BJ (cell line): Measurements from ENCODE around the gene PRKCE. TPM values are rescaled to one million over a fixed set of nuclear protein-coding genes. Genes with fewer than 3 reads are reported as not detected.

Experiments
- CTCF ChIA-PET: fragments of 350-600 bp; formaldehyde crosslinking; extraction: SDS; loops from one replicate; lab custom pipeline; 2021; ENCODE audit warnings: antibody characterized with exemption, inconsistent platforms; lab: Yijun Ruan, JAX
- POLR2A ChIA-PET: fragments of 300-600 bp; sonication (Branson Sonifier 250); formaldehyde crosslinking; extraction: SDS; loops from one replicate; lab custom pipeline; 2021; ENCODE audit warnings: antibody characterized with exemption; lab: Charles Lee
- DNase-seq: peaks from one replicate; pipeline ENCODE4 v3.0.0-alpha.2; 2011; ENCODE audit warnings: low read depth
- H3K27me3 ChIP-seq: 2 replicates; pipeline ENCODE4 v1.6.0; 2011; ENCODE audit warnings: low read length; ENCODE audit not compliant: control insufficient read depth, insufficient read depth
- H3K36me3 ChIP-seq: 2 replicates; pipeline ENCODE4 v1.5.1; 2011; ENCODE audit warnings: low read length; ENCODE audit not compliant: control insufficient read depth, insufficient read depth
- H3K4me3 ChIP-seq: 2 replicates; pipeline ENCODE4 v1.5.1; 2011; ENCODE audit warnings: low read depth, mild to moderate bottlenecking, control low read depth, low read length
- polyA plus RNA-seq: library from polyadenylated mRNA; depleted of rRNA; stranded (reverse); fragments of >200 nt; gene quantifications from 2 replicates; pipeline ENCODE4 v1.2.3, GENCODE V29; 2011
- TF ChIP-seq, protein P1 (sequence below): IDR thresholded peaks from 2 replicates; pipeline ENCODE4 v1.5.1; 2011; ENCODE audit warnings: low read depth, mild to moderate bottlenecking, control low read depth, inconsistent platforms, low read length, moderate library complexity; ENCODE audit not compliant: insufficient read depth

Gene PRKCE
- polyA plus RNA-seq, 1 experiment: 19.7 TPM

DNA sequence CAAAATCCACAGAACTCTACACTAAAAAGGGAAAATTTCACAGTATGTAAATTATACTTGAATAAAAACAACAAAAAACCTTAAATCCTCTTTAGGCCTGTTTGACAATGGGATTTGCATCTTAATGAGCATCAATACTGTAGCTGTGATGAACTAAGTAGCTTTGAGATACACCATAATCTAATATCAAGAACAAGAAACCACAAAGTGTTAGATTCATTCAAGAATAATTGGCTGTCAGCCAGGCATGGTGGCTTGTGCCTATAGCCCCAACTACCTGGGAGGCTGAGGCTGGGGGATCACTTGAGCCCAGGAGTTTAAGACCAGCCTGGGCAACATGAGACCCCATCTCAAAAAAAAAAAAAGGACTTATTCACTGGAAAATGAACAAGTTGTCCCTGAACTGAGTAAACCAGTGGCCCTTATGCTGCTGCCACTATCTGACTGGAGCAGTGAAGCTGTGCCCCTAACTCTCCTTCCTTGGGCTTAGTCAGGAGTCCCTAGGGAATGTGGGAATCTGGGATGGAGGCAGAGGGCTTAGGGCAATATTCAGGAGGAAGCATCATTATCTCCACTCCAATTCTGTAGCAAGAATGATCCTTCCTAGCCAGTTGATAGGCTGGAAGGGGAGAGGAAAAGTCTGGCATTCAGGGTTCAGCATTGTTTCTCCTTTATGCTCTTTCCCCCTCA, 88.5 kb downstream of the PRKCE start:
- Histone ChIP-seq H3K4me3 (no peak overlapping the region), H3K36me3 (no peaks in the 10 kb centered on the region; the same call in 1 of the 2 replicates), H3K27me3 (no peaks in the 10 kb centered on the region)
- POLR2A ChIA-PET: no interaction called here
- TF ChIP-seq, protein P1, sequence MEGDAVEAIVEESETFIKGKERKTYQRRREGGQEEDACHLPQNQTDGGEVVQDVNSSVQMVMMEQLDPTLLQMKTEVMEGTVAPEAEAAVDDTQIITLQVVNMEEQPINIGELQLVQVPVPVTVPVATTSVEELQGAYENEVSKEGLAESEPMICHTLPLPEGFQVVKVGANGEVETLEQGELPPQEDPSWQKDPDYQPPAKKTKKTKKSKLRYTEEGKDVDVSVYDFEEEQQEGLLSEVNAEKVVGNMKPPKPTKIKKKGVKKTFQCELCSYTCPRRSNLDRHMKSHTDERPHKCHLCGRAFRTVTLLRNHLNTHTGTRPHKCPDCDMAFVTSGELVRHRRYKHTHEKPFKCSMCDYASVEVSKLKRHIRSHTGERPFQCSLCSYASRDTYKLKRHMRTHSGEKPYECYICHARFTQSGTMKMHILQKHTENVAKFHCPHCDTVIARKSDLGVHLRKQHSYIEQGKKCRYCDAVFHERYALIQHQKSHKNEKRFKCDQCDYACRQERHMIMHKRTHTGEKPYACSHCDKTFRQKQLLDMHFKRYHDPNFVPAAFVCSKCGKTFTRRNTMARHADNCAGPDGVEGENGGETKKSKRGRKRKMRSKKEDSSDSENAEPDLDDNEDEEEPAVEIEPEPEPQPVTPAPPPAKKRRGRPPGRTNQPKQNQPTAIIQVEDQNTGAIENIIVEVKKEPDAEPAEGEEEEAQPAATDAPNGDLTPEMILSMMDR: no peak
- DNase-seq: no peak
- CTCF ChIA-PET: interaction anchor here (1.2 kb wide), 1 partner anchor 16 kb away, joined by 4 read pairs; no protein-coding TSS in a partner anchor

DNA sequence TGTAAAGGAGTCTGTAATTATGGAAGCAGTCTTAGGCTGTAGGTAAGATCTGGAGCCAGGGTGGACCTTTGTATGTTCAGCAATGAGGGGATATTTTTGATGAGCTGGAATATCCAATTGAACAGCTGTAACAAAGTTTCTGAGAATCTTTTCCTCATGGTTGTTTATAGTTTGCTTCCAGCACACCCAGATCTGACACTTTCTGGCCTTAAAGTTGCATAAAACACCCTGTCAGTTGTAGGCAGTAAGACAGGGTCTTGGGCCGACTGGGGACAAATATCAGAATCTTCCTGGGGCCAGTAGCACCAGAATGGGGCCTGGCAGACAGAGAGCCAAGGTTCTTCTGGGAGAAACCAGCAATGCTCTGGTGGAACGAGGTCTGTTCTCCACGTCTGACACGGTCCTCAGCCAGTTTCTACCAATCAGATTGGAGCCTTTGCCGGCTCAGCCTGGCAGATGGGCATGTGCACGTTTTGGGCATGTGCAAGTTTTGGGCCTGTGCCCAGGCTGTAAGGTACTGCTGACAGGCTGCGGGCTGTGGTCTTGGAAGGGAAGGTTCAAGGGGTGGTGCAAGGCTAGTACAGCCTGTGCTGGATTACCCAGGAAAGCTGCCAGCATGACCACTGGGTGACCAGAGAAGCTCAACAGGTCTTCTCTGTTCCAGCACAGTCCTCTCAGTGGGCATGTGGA, 89.8 kb downstream of the PRKCE start:
- ChIA-PET POLR2A (no interaction called here), CTCF (interaction anchor here (0.9 to 1.4 kb wide), 3 partner anchors 9 to 97 kb away, joined by 3 read pairs; no protein-coding TSS in a partner anchor)
- H3K27me3 ChIP-seq: no peaks in the 10 kb centered on the region
- no peak for DNase-seq
- TF ChIP-seq, protein P1: no peak
- no peak overlapping the region for H3K4me3 ChIP-seq
- no peaks in the 10 kb centered on the region; the same call in 1 of the 2 replicates for H3K36me3 ChIP-seq

- H3K4me3 ChIP-seq: no peak overlapping the region
- H3K27me3 ChIP-seq: no peaks in the 10 kb centered on the region
- H3K36me3 ChIP-seq: no peaks in the 10 kb centered on the region
- no peak for DNase-seq
- ChIA-PET CTCF (interaction anchor here (0.7 to 1.1 kb wide), 2 partner anchors 9 to 158 kb away, joined by 3 read pairs; no protein-coding TSS in a partner anchor), POLR2A (interaction anchor here (0.7 kb wide), 1 partner anchor 40 kb away, joined by 6 read pairs; no protein-coding TSS in a partner anchor)
- TF ChIP-seq, protein P1: no peak
Measured at GRCh38 chr2:45743531-45744396, 92.3 kb downstream of the PRKCE start.

DNA sequence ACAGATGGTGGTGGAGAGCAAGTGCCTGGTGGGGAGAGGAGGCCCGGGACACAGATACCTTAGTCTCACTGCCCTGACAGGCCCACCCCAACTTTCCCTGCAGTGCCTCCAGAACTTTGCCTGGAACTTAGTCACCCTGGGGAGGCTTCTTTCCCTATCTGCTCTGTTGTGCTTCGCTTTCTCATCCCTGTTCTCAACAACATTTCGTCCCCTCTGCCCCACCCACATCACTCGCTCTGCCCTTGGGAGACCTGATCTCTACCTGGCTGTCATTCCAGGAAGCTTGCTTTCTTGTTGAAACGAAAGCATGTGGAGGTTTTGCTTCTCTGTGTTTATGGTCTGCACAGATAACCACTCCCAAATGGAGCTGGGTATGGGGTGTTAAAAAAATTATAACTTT, 93.8 kb downstream of the PRKCE start:
- TF ChIP-seq, protein P1: no peak
- DNase-seq: no peak
- no peaks in the 10 kb centered on the region for H3K36me3 ChIP-seq
- ChIA-PET CTCF (interaction anchor here (1.1 kb wide), 1 partner anchor 42 kb away, joined by 4 read pairs; no protein-coding TSS in a partner anchor), POLR2A (no interaction called here)
- H3K4me3 ChIP-seq: no peak overlapping the region
- H3K27me3 ChIP-seq: no peaks in the 10 kb centered on the region
